HEK293 (cell line): ENCODE results near the gene PRODH2.
A peak's percentile ranks its signal among the peaks of the same experiment; 100 is the strongest.

Source experiments
- GLIS1 ChIP-seq: fragments of 450-650 bp; formaldehyde crosslinking; IDR thresholded peaks from 2 replicates; pipeline ENCODE4 v1.5.1; 2016; ENCODE audit warnings: missing biosample characterization, missing genetic modification characterization
- KLF1 ChIP-seq: fragments of 450-650 bp; formaldehyde crosslinking; IDR thresholded peaks from 2 replicates; pipeline ENCODE4 v1.5.1; 2016; ENCODE audit warnings: missing biosample characterization, missing genetic modification characterization
- KLF9 ChIP-seq: fragments of 450-650 bp; formaldehyde crosslinking; IDR thresholded peaks from 2 replicates; pipeline ENCODE4 v1.5.1; 2016; ENCODE audit warnings: missing biosample characterization, missing genetic modification characterization, low read depth
- SP2 ChIP-seq: fragments of 450-650 bp; formaldehyde crosslinking; IDR thresholded peaks from 2 replicates; pipeline ENCODE4 v1.5.1; 2016; ENCODE audit warnings: missing biosample characterization, missing genetic modification characterization
- ZFP3 ChIP-seq: fragments of 450-650 bp; formaldehyde crosslinking; IDR thresholded peaks from 2 replicates; pipeline ENCODE4 v1.5.1; 2016; ENCODE audit warnings: low read depth, missing biosample characterization, missing genetic modification characterization
- ZNF114 ChIP-seq: fragments of 450-650 bp; formaldehyde crosslinking; IDR thresholded peaks from 2 replicates; pipeline ENCODE4 v1.5.0; 2017; ENCODE audit warnings: missing biosample characterization, missing genetic modification characterization
- ZNF140 ChIP-seq: fragments of 450-650 bp; formaldehyde crosslinking; IDR thresholded peaks from 2 replicates; pipeline ENCODE4 v1.5.1; 2016; ENCODE audit warnings: missing biosample characterization, missing genetic modification characterization
- ZNF174 ChIP-seq: fragments of 450-650 bp; formaldehyde crosslinking; IDR thresholded peaks from 2 replicates; pipeline ENCODE4 v1.5.0; 2017; ENCODE audit warnings: missing biosample characterization, mild to moderate bottlenecking, missing genetic modification characterization
- ZNF175 ChIP-seq: fragments of 450-650 bp; formaldehyde crosslinking; IDR thresholded peaks from 2 replicates; pipeline ENCODE4 v1.5.1; 2016; ENCODE audit warnings: missing biosample characterization, missing genetic modification characterization
- ZNF202 ChIP-seq: fragments of 450-650 bp; formaldehyde crosslinking; IDR thresholded peaks from 2 replicates; pipeline ENCODE4 v1.5.1; 2016; ENCODE audit warnings: missing biosample characterization, missing genetic modification characterization, borderline replicate concordance
- ZNF239 ChIP-seq: fragments of 450-650 bp; formaldehyde crosslinking; IDR thresholded peaks from 2 replicates; pipeline ENCODE4 v1.5.1; 2016; ENCODE audit warnings: missing biosample characterization, missing genetic modification characterization
- ZNF248 ChIP-seq: fragments of 450-650 bp; formaldehyde crosslinking; IDR thresholded peaks from 2 replicates; pipeline ENCODE4 v1.5.1; 2017; ENCODE audit warnings: missing biosample characterization, missing genetic modification characterization
- ZNF266 ChIP-seq: fragments of 450-650 bp; formaldehyde crosslinking; IDR thresholded peaks from 2 replicates; pipeline ENCODE4 v1.5.1; 2016; ENCODE audit warnings: missing biosample characterization, missing genetic modification characterization, low read depth
- ZNF292 ChIP-seq: fragments of 450-650 bp; formaldehyde crosslinking; IDR thresholded peaks from 2 replicates; pipeline ENCODE4 v1.5.1; 2016; ENCODE audit warnings: low read depth, missing biosample characterization, missing genetic modification characterization, borderline replicate concordance
- ZNF423 ChIP-seq: fragments of 450-650 bp; formaldehyde crosslinking; IDR thresholded peaks from 2 replicates; pipeline ENCODE4 v1.5.1; 2016; ENCODE audit warnings: missing biosample characterization, missing genetic modification characterization
- ZNF521 ChIP-seq: fragments of 450-650 bp; formaldehyde crosslinking; IDR thresholded peaks from 2 replicates; pipeline ENCODE4 v1.5.1; 2017; ENCODE audit warnings: missing biosample characterization, mild to moderate bottlenecking, missing genetic modification characterization
- ZNF623 ChIP-seq: fragments of 450-650 bp; formaldehyde crosslinking; IDR thresholded peaks from 2 replicates; pipeline ENCODE4 v1.5.1; 2016; ENCODE audit warnings: missing biosample characterization, missing genetic modification characterization
- ZNF629 ChIP-seq: fragments of 450-650 bp; formaldehyde crosslinking; IDR thresholded peaks from 2 replicates; pipeline ENCODE4 v1.5.1; 2017; ENCODE audit warnings: missing biosample characterization, missing genetic modification characterization
- ZNF707 ChIP-seq: fragments of 450-650 bp; formaldehyde crosslinking; IDR thresholded peaks from 2 replicates; pipeline ENCODE4 v1.5.1; 2016; ENCODE audit warnings: missing biosample characterization, missing genetic modification characterization
- TF ChIP-seq, protein P1 (sequence below): fragments of 450-650 bp; formaldehyde crosslinking; IDR thresholded peaks from 2 replicates; pipeline ENCODE4 v1.5.1; 2016; ENCODE audit warnings: missing biosample characterization, missing genetic modification characterization
- TF ChIP-seq, protein P2 (sequence below): fragments of 450-650 bp; formaldehyde crosslinking; IDR thresholded peaks from 2 replicates; pipeline ENCODE4 v1.5.1; 2017; ENCODE audit warnings: missing biosample characterization, missing genetic modification characterization
- TF ChIP-seq, protein P3 (sequence below): fragments of 450-650 bp; formaldehyde crosslinking; IDR thresholded peaks from 2 replicates; pipeline ENCODE4 v1.5.1; 2017; ENCODE audit warnings: missing biosample characterization, missing genetic modification characterization
- TF ChIP-seq, protein P4 (sequence below): fragments of 450-650 bp; formaldehyde crosslinking; IDR thresholded peaks from 2 replicates; pipeline ENCODE4 v1.5.1; 2016; ENCODE audit warnings: missing biosample characterization, missing genetic modification characterization
- TF ChIP-seq, protein P5 (sequence below): fragments of 450-650 bp; formaldehyde crosslinking; IDR thresholded peaks from 2 replicates; pipeline ENCODE4; 2016; ENCODE audit warnings: missing biosample characterization, missing genetic modification characterization
- TF ChIP-seq, protein P6 (sequence below): fragments of 450-650 bp; formaldehyde crosslinking; IDR thresholded peaks from 2 replicates; pipeline ENCODE4 v1.5.1; 2016; ENCODE audit warnings: missing biosample characterization, missing genetic modification characterization
- TF ChIP-seq, protein P7 (sequence below): fragments of 450-650 bp; formaldehyde crosslinking; IDR thresholded peaks from 2 replicates; pipeline ENCODE4 v1.5.1; 2016; ENCODE audit warnings: missing biosample characterization, missing genetic modification characterization

PRODH2 gene

DNA sequence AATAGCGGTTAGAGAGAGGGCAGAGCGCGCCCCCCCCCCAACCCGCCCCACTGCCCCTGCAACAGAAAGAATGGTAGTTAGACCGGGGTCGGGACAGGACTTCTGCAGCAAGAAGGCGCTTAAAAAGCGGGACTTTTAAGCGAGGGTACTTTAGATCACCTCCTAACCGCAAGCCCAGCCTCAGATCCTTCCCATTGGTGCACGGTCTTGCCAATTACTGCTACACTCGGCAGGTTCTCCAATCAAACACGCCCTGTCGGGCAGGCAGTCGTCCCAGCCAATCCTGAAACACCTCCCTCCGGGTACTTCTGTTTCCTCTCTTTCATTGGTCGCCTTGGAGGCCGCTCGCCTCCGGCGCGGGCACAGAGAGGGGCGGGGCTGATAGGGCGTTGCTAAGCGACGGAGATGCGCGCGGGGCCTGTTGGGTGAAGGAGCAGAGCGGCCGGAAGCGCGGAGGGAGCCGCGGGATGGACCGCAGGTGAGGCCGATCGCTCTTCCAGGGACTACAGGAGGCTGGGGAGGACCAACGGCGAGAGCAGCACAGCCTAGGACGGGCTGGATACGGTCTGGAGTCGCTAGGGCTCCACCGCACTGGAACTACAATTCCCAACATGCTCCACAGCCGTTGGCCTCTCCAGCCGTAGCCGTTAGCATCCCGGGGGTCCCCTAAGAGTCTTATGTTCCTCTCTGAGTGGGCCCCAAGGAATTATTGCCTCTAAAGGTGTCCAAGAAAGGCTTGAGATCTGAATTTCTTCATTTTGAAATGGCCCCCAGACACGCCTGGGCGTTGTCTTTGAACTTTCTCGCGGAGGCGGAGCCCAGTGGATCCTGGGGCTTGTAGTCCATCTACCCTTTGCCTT lies 54.7 kb downstream of the PRODH2 start, which contains the start of gene PROSER3 (continued):
- TF ChIP-seq ZNF292 (no peak), KLF1 (tag by site-specific recombination) (peak; percentile 93), KLF9 (tag by site-specific recombination) (peak; percentile 94), GLIS1 (tag by site-specific recombination) (peak; percentile 95), ZNF629 (tag by site-specific recombination) (peak; percentile 74), SP2 (tag by site-specific recombination) (peak; percentile 100), ZNF521 (tag by site-specific recombination) (no peak), ZNF114 (no peak), ZNF707 (no peak), ZNF623 (tag by site-specific recombination) (no peak), ZNF239 (tag by site-specific recombination) (no peak), ZNF175 (tag by site-specific recombination) (no peak), ZNF140 (tag by site-specific recombination) (no peak), ZNF248 (no peak), ZNF174 (tag by site-specific recombination) (no peak), ZNF266 (tag by site-specific recombination) (no peak), ZNF202 (tag by site-specific recombination) (no peak), ZNF423 (tag by site-specific recombination) (no peak), ZFP3 (tag by site-specific recombination) (no peak)
- TF ChIP-seq, protein P1, sequence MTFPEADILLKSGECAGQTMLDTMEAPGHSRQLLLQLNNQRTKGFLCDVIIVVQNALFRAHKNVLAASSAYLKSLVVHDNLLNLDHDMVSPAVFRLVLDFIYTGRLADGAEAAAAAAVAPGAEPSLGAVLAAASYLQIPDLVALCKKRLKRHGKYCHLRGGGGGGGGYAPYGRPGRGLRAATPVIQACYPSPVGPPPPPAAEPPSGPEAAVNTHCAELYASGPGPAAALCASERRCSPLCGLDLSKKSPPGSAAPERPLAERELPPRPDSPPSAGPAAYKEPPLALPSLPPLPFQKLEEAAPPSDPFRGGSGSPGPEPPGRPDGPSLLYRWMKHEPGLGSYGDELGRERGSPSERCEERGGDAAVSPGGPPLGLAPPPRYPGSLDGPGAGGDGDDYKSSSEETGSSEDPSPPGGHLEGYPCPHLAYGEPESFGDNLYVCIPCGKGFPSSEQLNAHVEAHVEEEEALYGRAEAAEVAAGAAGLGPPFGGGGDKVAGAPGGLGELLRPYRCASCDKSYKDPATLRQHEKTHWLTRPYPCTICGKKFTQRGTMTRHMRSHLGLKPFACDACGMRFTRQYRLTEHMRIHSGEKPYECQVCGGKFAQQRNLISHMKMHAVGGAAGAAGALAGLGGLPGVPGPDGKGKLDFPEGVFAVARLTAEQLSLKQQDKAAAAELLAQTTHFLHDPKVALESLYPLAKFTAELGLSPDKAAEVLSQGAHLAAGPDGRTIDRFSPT (tag by site-specific recombination) = peak; percentile 94
- TF ChIP-seq, protein P2, sequence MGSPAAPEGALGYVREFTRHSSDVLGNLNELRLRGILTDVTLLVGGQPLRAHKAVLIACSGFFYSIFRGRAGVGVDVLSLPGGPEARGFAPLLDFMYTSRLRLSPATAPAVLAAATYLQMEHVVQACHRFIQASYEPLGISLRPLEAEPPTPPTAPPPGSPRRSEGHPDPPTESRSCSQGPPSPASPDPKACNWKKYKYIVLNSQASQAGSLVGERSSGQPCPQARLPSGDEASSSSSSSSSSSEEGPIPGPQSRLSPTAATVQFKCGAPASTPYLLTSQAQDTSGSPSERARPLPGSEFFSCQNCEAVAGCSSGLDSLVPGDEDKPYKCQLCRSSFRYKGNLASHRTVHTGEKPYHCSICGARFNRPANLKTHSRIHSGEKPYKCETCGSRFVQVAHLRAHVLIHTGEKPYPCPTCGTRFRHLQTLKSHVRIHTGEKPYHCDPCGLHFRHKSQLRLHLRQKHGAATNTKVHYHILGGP (tag by site-specific recombination) = no peak
- TF ChIP-seq, protein P3, sequence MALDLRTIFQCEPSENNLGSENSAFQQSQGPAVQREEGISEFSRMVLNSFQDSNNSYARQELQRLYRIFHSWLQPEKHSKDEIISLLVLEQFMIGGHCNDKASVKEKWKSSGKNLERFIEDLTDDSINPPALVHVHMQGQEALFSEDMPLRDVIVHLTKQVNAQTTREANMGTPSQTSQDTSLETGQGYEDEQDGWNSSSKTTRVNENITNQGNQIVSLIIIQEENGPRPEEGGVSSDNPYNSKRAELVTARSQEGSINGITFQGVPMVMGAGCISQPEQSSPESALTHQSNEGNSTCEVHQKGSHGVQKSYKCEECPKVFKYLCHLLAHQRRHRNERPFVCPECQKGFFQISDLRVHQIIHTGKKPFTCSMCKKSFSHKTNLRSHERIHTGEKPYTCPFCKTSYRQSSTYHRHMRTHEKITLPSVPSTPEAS (tag by site-specific recombination) = peak; percentile 50
- TF ChIP-seq, protein P4, sequence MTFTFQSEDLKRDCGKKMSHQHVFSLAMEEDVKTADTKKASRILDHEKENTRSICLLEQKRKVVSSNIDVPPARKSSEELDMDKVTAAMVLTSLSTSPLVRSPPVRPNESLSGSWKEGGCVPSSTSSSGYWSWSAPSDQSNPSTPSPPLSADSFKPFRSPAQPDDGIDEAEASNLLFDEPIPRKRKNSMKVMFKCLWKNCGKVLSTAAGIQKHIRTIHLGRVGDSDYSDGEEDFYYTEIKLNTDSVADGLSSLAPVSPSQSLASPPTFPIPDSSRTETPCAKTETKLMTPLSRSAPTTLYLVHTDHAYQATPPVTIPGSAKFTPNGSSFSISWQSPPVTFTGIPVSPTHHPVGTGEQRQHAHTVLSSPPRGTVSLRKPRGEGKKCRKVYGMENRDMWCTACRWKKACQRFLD (tag by site-specific recombination) = no peak
- TF ChIP-seq, protein P5, sequence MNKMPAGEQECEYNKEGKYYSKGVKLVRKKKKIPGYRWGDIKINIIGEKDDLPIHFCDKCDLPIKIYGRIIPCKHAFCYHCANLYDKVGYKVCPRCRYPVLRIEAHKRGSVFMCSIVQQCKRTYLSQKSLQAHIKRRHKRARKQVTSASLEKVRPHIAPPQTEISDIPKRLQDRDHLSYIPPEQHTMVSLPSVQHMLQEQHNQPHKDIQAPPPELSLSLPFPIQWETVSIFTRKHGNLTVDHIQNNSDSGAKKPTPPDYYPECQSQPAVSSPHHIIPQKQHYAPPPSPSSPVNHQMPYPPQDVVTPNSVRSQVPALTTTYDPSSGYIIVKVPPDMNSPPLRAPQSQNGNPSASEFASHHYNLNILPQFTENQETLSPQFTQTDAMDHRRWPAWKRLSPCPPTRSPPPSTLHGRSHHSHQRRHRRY (tag by site-specific recombination) = peak; percentile 63; the same call in 1 of the 2 replicates
- TF ChIP-seq, protein P6, sequence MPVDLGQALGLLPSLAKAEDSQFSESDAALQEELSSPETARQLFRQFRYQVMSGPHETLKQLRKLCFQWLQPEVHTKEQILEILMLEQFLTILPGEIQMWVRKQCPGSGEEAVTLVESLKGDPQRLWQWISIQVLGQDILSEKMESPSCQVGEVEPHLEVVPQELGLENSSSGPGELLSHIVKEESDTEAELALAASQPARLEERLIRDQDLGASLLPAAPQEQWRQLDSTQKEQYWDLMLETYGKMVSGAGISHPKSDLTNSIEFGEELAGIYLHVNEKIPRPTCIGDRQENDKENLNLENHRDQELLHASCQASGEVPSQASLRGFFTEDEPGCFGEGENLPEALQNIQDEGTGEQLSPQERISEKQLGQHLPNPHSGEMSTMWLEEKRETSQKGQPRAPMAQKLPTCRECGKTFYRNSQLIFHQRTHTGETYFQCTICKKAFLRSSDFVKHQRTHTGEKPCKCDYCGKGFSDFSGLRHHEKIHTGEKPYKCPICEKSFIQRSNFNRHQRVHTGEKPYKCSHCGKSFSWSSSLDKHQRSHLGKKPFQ (tag by site-specific recombination) = no peak
- TF ChIP-seq, protein P7, sequence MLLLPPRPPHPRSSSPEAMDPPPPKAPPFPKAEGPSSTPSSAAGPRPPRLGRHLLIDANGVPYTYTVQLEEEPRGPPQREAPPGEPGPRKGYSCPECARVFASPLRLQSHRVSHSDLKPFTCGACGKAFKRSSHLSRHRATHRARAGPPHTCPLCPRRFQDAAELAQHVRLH = peak; percentile 1
